HepG2 (cell line): ENCODE data around the gene ZNF160. TPM values are rescaled to one million over a fixed set of nuclear protein-coding genes. Genes with fewer than 3 reads are reported as not detected.

Experiments used
- ATAC-seq: fragments of 200-7000 bp; cut with Tn5 transposase; 3 replicates; pipeline ENCODE4 v1.9.1; 2020; ENCODE audit warnings: mild to moderate bottlenecking, moderate library complexity
- BruUV-seq: library from RNA; stranded (reverse); fragments of 400-500 nt; replicated peaks from 2 replicates; lab custom pipeline; 2021; lab: Mats Ljungman, UMichigan
- CTCF ChIA-PET: fragments of 300-600 bp; formaldehyde crosslinking; extraction: SDS; loops from one replicate; lab custom pipeline; 2021; ENCODE audit warnings: low total read pairs, inconsistent platforms, low intra/inter-chr PET ratio; lab: Yijun Ruan, JAX
- POLR2A ChIA-PET: fragments of 350-600 bp; sonication (Branson Sonifier 250); formaldehyde crosslinking; loops from one replicate; lab custom pipeline; 2020; ENCODE audit warnings: antibody characterized with exemption, inconsistent platforms; lab: Yijun Ruan, JAX
- DNase-seq: peaks from one replicate; pipeline ENCODE4 v3.0.0-alpha.2; 2015; ENCODE audit warnings: low spot score
- FAIRE-seq: peaks from 3 replicates; lab custom pipeline; 2011; peaks lifted over from hg19 to GRCh38; lab: Jason Lieb, UNC
- H2AFZ ChIP-seq: one replicate; pipeline ENCODE4 v1.6.1; 2011; ENCODE audit warnings: low read length, inconsistent platforms
- H3K27ac ChIP-seq: fragments of 300-600 bp; 3 replicates; pipeline ENCODE4 v1.8.0; 2011; ENCODE audit warnings: mixed run types, mild to moderate bottlenecking, mixed read lengths, low read length, inconsistent platforms; ENCODE audit not compliant: insufficient read depth; ENCODE audit errors: extremely low read length
- H3K27me3 ChIP-seq, 2 experiments: fragments of 200-600 bp in 1 of 2; 2 replicates in 1 of 2; 3 replicates in 1 of 2; pipeline versions ENCODE4 v1.6.0 to v1.8.0; 2011; ENCODE audit warnings: low read length in 2 of 2, mild to moderate bottlenecking in 2 of 2, moderate library complexity in 2 of 2, inconsistent platforms in 1 of 2; ENCODE audit not compliant: insufficient read depth in 2 of 2, control insufficient read depth in 1 of 2
- H3K36me3 ChIP-seq, 2 experiments: fragments of 200-600 bp in 1 of 2; replicated peaks in 1 of 2; 2 replicates in 1 of 2; 3 replicates in 1 of 2; pipeline versions ENCODE4 v1.5.1 to v1.8.0; 2011; ENCODE audit warnings: low read length in 2 of 2, inconsistent platforms in 1 of 2; ENCODE audit not compliant: insufficient read depth in 2 of 2, control insufficient read depth in 1 of 2
- H3K4me1 ChIP-seq: 2 replicates; pipeline ENCODE4 v1.5.1; 2012; ENCODE audit warnings: low read length, inconsistent platforms; ENCODE audit not compliant: insufficient read depth
- H3K4me2 ChIP-seq: 2 replicates; pipeline ENCODE4 v1.6.0; 2011; ENCODE audit warnings: low read depth, low read length, inconsistent platforms
- H3K4me3 ChIP-seq, 3 experiments: fragments of 200-600 bp in 1 of 3; sonication (generic), shearing (Covaris generic) in 1 of 3; replicated peaks in 1 of 3; 2 replicates each; pipeline ENCODE4 v1.5.1; 2011 to 2016; ENCODE audit warnings: low read length in 3 of 3, inconsistent platforms in 2 of 3, low read depth in 2 of 3, mild to moderate bottlenecking in 2 of 3, control low read depth in 1 of 3, mixed read lengths in 1 of 3; ENCODE audit not compliant: insufficient read depth in 1 of 3
- H3K79me2 ChIP-seq: one replicate; pipeline ENCODE4 v1.6.1; 2011; ENCODE audit warnings: low read length, inconsistent platforms; ENCODE audit not compliant: insufficient read depth
- H3K9ac ChIP-seq: 2 replicates; pipeline ENCODE4 v1.6.0; 2011; ENCODE audit warnings: mild to moderate bottlenecking, low read depth, low read length, inconsistent platforms; ENCODE audit not compliant: insufficient read depth
- H3K9me3 ChIP-seq: 2 replicates; pipeline ENCODE4 v1.5.1; 2012; ENCODE audit warnings: mild to moderate bottlenecking, low read length
- H4K20me1 ChIP-seq: 2 replicates; pipeline ENCODE4 v1.6.0; 2011; ENCODE audit warnings: inconsistent platforms, mild to moderate bottlenecking, low read length, moderate library complexity; ENCODE audit not compliant: insufficient read depth
- BCL6 ChIP-seq: IDR thresholded peaks from 2 replicates; pipeline ENCODE4 v1.6.1; 2016; ENCODE audit warnings: missing genetic modification reagents, missing compliant biosample characterization
- FOXC1 ChIP-seq: sonication (generic); formaldehyde crosslinking; IDR thresholded peaks from 2 replicates; pipeline ENCODE4 v1.8.0; 2022; ENCODE audit warnings: mild to moderate bottlenecking, missing genetic modification reagents, borderline replicate concordance
- FOXJ3 ChIP-seq: sonication (generic); formaldehyde crosslinking; IDR thresholded peaks from 2 replicates; pipeline ENCODE4 v1.4.0; 2020; ENCODE audit warnings: missing genetic modification reagents, mild to moderate bottlenecking, borderline replicate concordance
- HOXA3 ChIP-seq: sonication (generic); formaldehyde crosslinking; IDR thresholded peaks from 2 replicates; pipeline ENCODE4 v1.5.0; 2020; ENCODE audit warnings: missing genetic modification reagents
- MAZ ChIP-seq, 2 experiments: sonication (generic) in 1 of 2; formaldehyde crosslinking in 1 of 2; IDR thresholded peaks; 2 replicates each; pipeline versions ENCODE4 v1.5.0 to v1.6.1; 2012 to 2020; ENCODE audit warnings: low read depth in 2 of 2, mild to moderate bottlenecking in 2 of 2, borderline replicate concordance in 1 of 2, improper control_type of control experiment in 1 of 2, low read length in 1 of 2, missing genetic modification reagents in 1 of 2, moderate library complexity in 1 of 2
- NFE2 ChIP-seq: sonication (generic); formaldehyde crosslinking; IDR thresholded peaks from 2 replicates; pipeline ENCODE4 v1.4.0; 2020; ENCODE audit warnings: missing genetic modification reagents
- SRY ChIP-seq: sonication (generic); formaldehyde crosslinking; IDR thresholded peaks from 2 replicates; pipeline ENCODE4 v1.8.0; 2022; ENCODE audit warnings: mild to moderate bottlenecking, missing genetic modification reagents
- TBX2 ChIP-seq: sonication (generic); formaldehyde crosslinking; IDR thresholded peaks from 2 replicates; pipeline ENCODE4 v1.5.0; 2020; ENCODE audit warnings: missing genetic modification reagents, mild to moderate bottlenecking, borderline replicate concordance
- ZKSCAN1 ChIP-seq: fragments of 150-350 bp; IDR thresholded peaks from 2 replicates; pipeline ENCODE4 v1.6.1; 2014; ENCODE audit warnings: low read length
- ZKSCAN8 ChIP-seq: IDR thresholded peaks from 2 replicates; pipeline ENCODE4 v1.6.1; 2016; ENCODE audit warnings: borderline replicate concordance, missing genetic modification reagents, missing compliant biosample characterization
- ZNF546 ChIP-seq: sonication (generic); formaldehyde crosslinking; conservative IDR thresholded peaks from 2 replicates; pipeline ENCODE4 v1.8.1; 2023; ENCODE audit warnings: mild to moderate bottlenecking, missing genetic modification reagents
- ZNF7 ChIP-seq: IDR thresholded peaks from 2 replicates; pipeline ENCODE4 v1.6.1; 2016; ENCODE audit warnings: missing biosample characterization, missing genetic modification reagents
- WGBS: methylation state at CpG from one replicate; pipeline ENCODE4 v1.1.6; 2017; ENCODE audit warnings: low lambda C conversion rate; 5-methylcytosine and 5-hydroxymethylcytosine counted together
- in situ Hi-C: cut with HindIII; loops from 2 replicates; pipeline ENCODE4 v1.10.0; 2017; ENCODE audit warnings: low pct_unique_long_range_greater_than_20kb; ENCODE audit not compliant: extremely low pct_ligation_motif_present
- intact Hi-C: fragments of 100-400 bp; cut with micrococcal nuclease; formaldehyde crosslinking; loops from one replicate; pipeline ENCODE4 v1.10.0; 2022; ENCODE audit not compliant: unreplicated experiment
- polyA plus RNA-seq, 8 experiments: library from polyadenylated mRNA; depleted of rRNA in 3 of 8; stranded (reverse) in 7 of 8; unstranded in 1 of 8; fragments of >200 nt; fragmentation: Illumina TruSeq in 4 of 8; extraction: Trizol in 4 of 8; gene quantifications; 2 replicates each; pipeline versions ENCODE4 v1.2.1 to v1.2.3, GENCODE V29; 2011 to 2016; ENCODE audit warnings: low read depth in 4 of 8, missing spikeins in 1 of 8, mixed read lengths in 1 of 8; ENCODE audit not compliant: insufficient read depth in 1 of 8
- total RNA-seq, 5 experiments: library from RNA; depleted of rRNA; stranded (reverse); fragments of >200 nt; fragmentation: Illumina TruSeq; extraction: Trizol; gene quantifications; 2 replicates each; pipeline ENCODE4 v1.2.3, GENCODE V29; 2016; ENCODE audit warnings: low read depth in 1 of 5
- TF ChIP-seq, protein P1 (sequence below): sonication (generic); formaldehyde crosslinking; IDR thresholded peaks from 2 replicates; pipeline ENCODE4 v1.5.0; 2020; ENCODE audit warnings: missing genetic modification reagents
- TF ChIP-seq, protein P2 (sequence below): sonication (generic); formaldehyde crosslinking; IDR thresholded peaks from 2 replicates; pipeline ENCODE4 v1.4.0; 2020; ENCODE audit warnings: missing genetic modification reagents, borderline replicate concordance
- TF ChIP-seq, protein P3 (sequence below): sonication (generic); formaldehyde crosslinking; IDR thresholded peaks from 2 replicates; pipeline ENCODE4 v1.4.0; 2020; ENCODE audit warnings: missing genetic modification reagents, borderline replicate concordance

Gene ZNF160
- total and polyA plus RNA-seq, 2 of the 13 experiments (the other 11 are each of a cell fraction or from before 2014, with no cell fraction given): 8.4 to 12.1 TPM

DNA sequence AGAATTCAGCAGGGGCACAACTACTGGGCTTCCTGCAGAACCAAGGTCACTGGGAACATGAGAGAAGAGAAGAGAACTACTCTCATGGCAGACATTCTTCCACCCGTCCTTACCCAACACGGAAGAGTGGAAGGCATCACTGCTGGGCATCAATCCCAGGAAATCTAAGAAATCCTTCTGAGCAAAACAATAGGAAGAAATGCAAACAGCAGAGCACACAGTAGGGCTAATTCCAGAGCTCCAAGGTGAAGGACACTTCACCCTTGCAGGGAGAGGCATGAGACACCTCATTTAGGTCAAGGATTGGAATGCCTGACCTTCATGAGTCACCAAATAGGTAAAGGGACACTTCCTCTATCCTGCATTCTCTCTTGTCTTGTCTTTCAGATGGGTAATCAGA lies 55.8 kb downstream of the ZNF160 start:
- H3K4me1 ChIP-seq: no peaks in the 10 kb centered on the region
- H3K79me2 ChIP-seq: no peaks in the 10 kb centered on the region
- in situ Hi-C loops: no loop called here
- H3K4me2 ChIP-seq: no peak overlapping the region
- H3K9me3 ChIP-seq: peaks cover 23% of the 10 kb centered on the region
- no peak for FAIRE-seq
- no peaks in the 10 kb centered on the region for H3K36me3 ChIP-seq
- BruUV-seq: no TSS peak
- H4K20me1 ChIP-seq: no peaks in the 10 kb centered on the region
- POLR2A ChIA-PET: no interaction called here
- 25% methylated on average over 2 of the region's 2 CpGs for WGBS
- no peak overlapping the region for H3K9ac ChIP-seq
- H3K4me3 ChIP-seq: no peak overlapping the region
- H2AFZ ChIP-seq: no peak overlapping the region
- TF ChIP-seq ZKSCAN1 (peak; percentile 62; the same call in 1 of the 2 replicates), ZNF546 (no peak)
- TF ChIP-seq, all 625 proteins: peak for 1
- intact Hi-C loops: no loop called here
- DNase-seq (no peak), ATAC-seq (no peak)
- Histone ChIP-seq H3K27ac (no peak overlapping the region), H3K27me3 (no peaks in the 10 kb centered on the region)
- CTCF ChIA-PET: no interaction called here

DNA sequence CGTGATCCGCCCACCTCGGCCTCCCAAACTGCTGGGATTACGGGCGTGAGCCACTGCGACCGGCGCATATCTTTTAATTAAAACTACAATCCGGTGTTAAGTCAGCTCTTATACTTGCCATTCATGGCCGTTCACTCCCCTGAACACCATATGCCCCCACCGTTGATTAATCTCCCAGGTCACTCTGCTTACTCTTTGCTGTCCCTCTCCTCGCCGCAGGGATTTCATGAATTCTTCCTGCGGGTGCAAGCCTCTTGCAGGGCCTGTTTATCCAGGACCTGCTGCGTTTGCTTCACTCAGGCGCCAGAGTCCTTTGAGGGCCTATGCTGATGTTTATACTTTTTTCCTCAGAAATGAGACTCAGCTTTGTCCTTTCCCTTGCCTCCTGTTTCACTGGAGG lies 57.7 kb downstream of the ZNF160 start:
- H4K20me1 ChIP-seq: no peaks in the 10 kb centered on the region
- H3K9ac ChIP-seq: no peak overlapping the region
- peaks cover 23% of the 10 kb centered on the region for H3K9me3 ChIP-seq
- no peaks in the 10 kb centered on the region for H3K4me1 ChIP-seq
- ChIA-PET CTCF (no interaction called here), POLR2A (no interaction called here)
- intact Hi-C loops (no loop called here), in situ Hi-C loops (no loop called here)
- H3K27ac ChIP-seq: no peak overlapping the region
- no peak overlapping the region for H2AFZ ChIP-seq
- TF ChIP-seq, protein P1, sequence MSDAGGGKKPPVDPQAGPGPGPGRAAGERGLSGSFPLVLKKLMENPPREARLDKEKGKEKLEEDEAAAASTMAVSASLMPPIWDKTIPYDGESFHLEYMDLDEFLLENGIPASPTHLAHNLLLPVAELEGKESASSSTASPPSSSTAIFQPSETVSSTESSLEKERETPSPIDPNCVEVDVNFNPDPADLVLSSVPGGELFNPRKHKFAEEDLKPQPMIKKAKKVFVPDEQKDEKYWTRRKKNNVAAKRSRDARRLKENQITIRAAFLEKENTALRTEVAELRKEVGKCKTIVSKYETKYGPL (CRISPR knock-in tag): no peak
- TF ChIP-seq, protein P2, sequence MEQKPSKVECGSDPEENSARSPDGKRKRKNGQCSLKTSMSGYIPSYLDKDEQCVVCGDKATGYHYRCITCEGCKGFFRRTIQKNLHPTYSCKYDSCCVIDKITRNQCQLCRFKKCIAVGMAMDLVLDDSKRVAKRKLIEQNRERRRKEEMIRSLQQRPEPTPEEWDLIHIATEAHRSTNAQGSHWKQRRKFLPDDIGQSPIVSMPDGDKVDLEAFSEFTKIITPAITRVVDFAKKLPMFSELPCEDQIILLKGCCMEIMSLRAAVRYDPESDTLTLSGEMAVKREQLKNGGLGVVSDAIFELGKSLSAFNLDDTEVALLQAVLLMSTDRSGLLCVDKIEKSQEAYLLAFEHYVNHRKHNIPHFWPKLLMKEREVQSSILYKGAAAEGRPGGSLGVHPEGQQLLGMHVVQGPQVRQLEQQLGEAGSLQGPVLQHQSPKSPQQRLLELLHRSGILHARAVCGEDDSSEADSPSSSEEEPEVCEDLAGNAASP (CRISPR knock-in tag): no peak
- TF ChIP-seq HOXA3 (CRISPR knock-in tag) (no peak), BCL6 (CRISPR knock-in tag) (no peak), FOXJ3 (CRISPR knock-in tag) (no peak), ZNF7 (CRISPR knock-in tag) (no peak), MAZ (IDR thresholded peaks at IDR 0.05; ENCODE audit: borderline replicate concordance, low read depth, low read length) (no peak), MAZ (CRISPR knock-in tag; IDR thresholded peaks at IDR 0.05; ENCODE audit: low read depth) (no peak), ZKSCAN8 (CRISPR knock-in tag) (no peak), FOXC1 (CRISPR knock-in tag) (no peak), TBX2 (CRISPR knock-in tag) (no peak), NFE2 (CRISPR knock-in tag) (no peak), SRY (CRISPR knock-in tag) (no peak)
- TF ChIP-seq, protein P3, sequence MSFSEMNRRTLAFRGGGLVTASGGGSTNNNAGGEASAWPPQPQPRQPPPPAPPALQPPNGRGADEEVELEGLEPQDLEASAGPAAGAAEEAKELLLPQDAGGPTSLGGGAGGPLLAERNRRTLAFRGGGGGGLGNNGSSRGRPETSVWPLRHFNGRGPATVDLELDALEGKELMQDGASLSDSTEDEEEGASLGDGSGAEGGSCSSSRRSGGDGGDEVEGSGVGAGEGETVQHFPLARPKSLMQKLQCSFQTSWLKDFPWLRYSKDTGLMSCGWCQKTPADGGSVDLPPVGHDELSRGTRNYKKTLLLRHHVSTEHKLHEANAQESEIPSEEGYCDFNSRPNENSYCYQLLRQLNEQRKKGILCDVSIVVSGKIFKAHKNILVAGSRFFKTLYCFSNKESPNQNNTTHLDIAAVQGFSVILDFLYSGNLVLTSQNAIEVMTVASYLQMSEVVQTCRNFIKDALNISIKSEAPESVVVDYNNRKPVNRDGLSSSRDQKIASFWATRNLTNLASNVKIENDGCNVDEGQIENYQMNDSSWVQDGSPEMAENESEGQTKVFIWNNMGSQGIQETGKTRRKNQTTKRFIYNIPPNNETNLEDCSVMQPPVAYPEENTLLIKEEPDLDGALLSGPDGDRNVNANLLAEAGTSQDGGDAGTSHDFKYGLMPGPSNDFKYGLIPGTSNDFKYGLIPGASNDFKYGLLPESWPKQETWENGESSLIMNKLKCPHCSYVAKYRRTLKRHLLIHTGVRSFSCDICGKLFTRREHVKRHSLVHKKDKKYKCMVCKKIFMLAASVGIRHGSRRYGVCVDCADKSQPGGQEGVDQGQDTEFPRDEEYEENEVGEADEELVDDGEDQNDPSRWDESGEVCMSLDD (CRISPR knock-in tag): no peak
- no peaks in the 10 kb centered on the region for H3K36me3 ChIP-seq
- no TSS peak for BruUV-seq
- no peak overlapping the region for H3K4me2 ChIP-seq
- no peak overlapping the region for H3K4me3 ChIP-seq
- WGBS: 54% methylated on average over 13 of the region's 16 CpGs
- no peaks in the 10 kb centered on the region for H3K27me3 ChIP-seq
- H3K79me2 ChIP-seq: no peaks in the 10 kb centered on the region
- no peak for ATAC-seq
- no peak for DNase-seq
- no peak for FAIRE-seq
